ENCODE results near the gene TIMP3.

Gene TIMP3

GRCh38 chr22:32800994-32801536 lies 440 bp upstream of the TIMP3 start:
- DNase-seq (ENCODE audit: low read depth), result no peak
- H3K4me3 ChIP-seq (ENCODE audit: control insufficient read depth, low read depth, low read length), result peak overlapping the region; percentile 17
- TF ChIP-seq CTCF (IDR thresholded peaks at IDR 0.05; ENCODE audit: control insufficient read depth, insufficient read depth, low read depth, low read length, missing control alignments), result no peak

- TF ChIP-seq CTCF (IDR thresholded peaks at IDR 0.05; ENCODE audit: control insufficient read depth, insufficient read depth, low read depth, low read length, missing control alignments), result no peak
- no peak for DNase-seq (ENCODE audit: low read depth)
These were observed 796 bp downstream of the TIMP3 start for GRCh38 chr22:32802237-32802765.

GRCh38 chr22:32803020-32803737 lies 1.7 kb downstream of the TIMP3 start:
- no peak for DNase-seq (ENCODE audit: low read depth)

More at GRCh38 chr22:32802237-32802765, 796 bp downstream of the TIMP3 start:
- peak overlapping the region; percentile 92 for H3K4me3 ChIP-seq (ENCODE audit: control insufficient read depth, low read depth, low read length)

GRCh38 chr22:32803738-32804435 lies 2.4 kb downstream of the TIMP3 start:
- no peak for TF ChIP-seq CTCF (IDR thresholded peaks at IDR 0.05; ENCODE audit: control insufficient read depth, insufficient read depth, low read depth, low read length, missing control alignments)
- DNase-seq (ENCODE audit: low read depth), result no peak
- H3K4me3 ChIP-seq (ENCODE audit: control insufficient read depth, low read depth, low read length), result peak overlapping the region; percentile 92

More at GRCh38 chr22:32803020-32803737, 1.7 kb downstream of the TIMP3 start:
- no peak for TF ChIP-seq CTCF (IDR thresholded peaks at IDR 0.05; ENCODE audit: control insufficient read depth, insufficient read depth, low read depth, low read length, missing control alignments)
- peak overlapping the region; percentile 92 for H3K4me3 ChIP-seq (ENCODE audit: control insufficient read depth, low read depth, low read length)

- TF ChIP-seq CTCF (IDR thresholded peaks at IDR 0.05; ENCODE audit: control insufficient read depth, insufficient read depth, low read depth, low read length, missing control alignments), result no peak
- DNase-seq (ENCODE audit: low read depth), result no peak
- peak overlapping the region; percentile 92 for H3K4me3 ChIP-seq (ENCODE audit: control insufficient read depth, low read depth, low read length)
These were observed 3.2 kb downstream of the TIMP3 start for GRCh38 chr22:32804531-32805360.

GRCh38 chr22:32805361-32805881 lies 3.9 kb downstream of the TIMP3 start:
- TF ChIP-seq CTCF (IDR thresholded peaks at IDR 0.05; ENCODE audit: control insufficient read depth, insufficient read depth, low read depth, low read length, missing control alignments), result no peak
- no peak for DNase-seq (ENCODE audit: low read depth)
- no peak overlapping the region for H3K4me3 ChIP-seq (ENCODE audit: control insufficient read depth, low read depth, low read length)
